ENCODE data around the gene BCKDHB.

- no peak for TF ChIP-seq CTCF (IDR thresholded peaks at IDR 0.05)
- TF ChIP-seq POLR2A (IDR thresholded peaks at IDR 0.05): no peak
Measured at GRCh38 chr6:80302716-80303115, 196.2 kb downstream of the BCKDHB start.

Data from lower leg skin (tissue), 3 donors.